Activated naive CD8-positive, alpha-beta T cell treated with anti-CD3 and anti-CD28 coated beads, Interleukin-2, amount 50 U/mL, for 24 hours (primary cell): ENCODE results near the gene STK25.

Experiments used
- ATAC-seq: fragments of 150-1000 bp; cut with Tn5 transposase; one replicate; pipeline ENCODE4 v1.10.0; 2021
- DNase-seq: peaks from one replicate; pipeline ENCODE4 v3.0.0; 2021
- H3K27ac Mint-ChIP-seq: one replicate; pipeline ENCODE4 v1.8.0; 2021; ENCODE audit warnings: mild to moderate bottlenecking, mixed read lengths
- H3K27me3 Mint-ChIP-seq: one replicate; pipeline ENCODE4 v1.8.0; 2021; ENCODE audit warnings: mixed read lengths
- H3K36me3 Mint-ChIP-seq: one replicate; pipeline ENCODE4 v1.8.0; 2021; ENCODE audit warnings: low read depth, mixed read lengths
- H3K4me1 Mint-ChIP-seq: one replicate; pipeline ENCODE4 v1.8.0; 2021; ENCODE audit warnings: mixed read lengths
- H3K4me3 Mint-ChIP-seq: one replicate; pipeline ENCODE4 v1.8.0; 2021; ENCODE audit warnings: mild to moderate bottlenecking, moderate library complexity, mixed read lengths
- H3K9me3 Mint-ChIP-seq: one replicate; pipeline ENCODE4 v1.8.0; 2021; ENCODE audit warnings: mixed read lengths

Gene STK25

GRCh38 chr2:241496003-241496707 is 12.2 kb downstream of the STK25 start:
- Mint-ChIP-seq H3K36me3 (peaks cover 5% of the 10 kb centered on the region), H3K4me3 (no peak overlapping the region), H3K4me1 (no peaks in the 10 kb centered on the region), H3K27ac (no peak overlapping the region), H3K27me3 (no peaks in the 10 kb centered on the region), H3K9me3 (no peaks in the 10 kb centered on the region)
- DNase-seq (no peak), ATAC-seq (no peak)

- no peak overlapping the region for H3K4me3 Mint-ChIP-seq
- no peak for DNase-seq
- no peaks in the 10 kb centered on the region for H3K9me3 Mint-ChIP-seq
- no peaks in the 10 kb centered on the region for H3K4me1 Mint-ChIP-seq
- ATAC-seq: no peak
- no peaks in the 10 kb centered on the region for H3K27me3 Mint-ChIP-seq
- H3K27ac Mint-ChIP-seq: no peak overlapping the region
- peaks cover 5% of the 10 kb centered on the region for H3K36me3 Mint-ChIP-seq
These were observed 13.0 kb downstream of the STK25 start for GRCh38 chr2:241495172-241496002.

GRCh38 chr2:241494311-241494908 is 14.0 kb downstream of the STK25 start:
- Mint-ChIP-seq H3K4me3 (no peak overlapping the region), H3K27ac (no peak overlapping the region), H3K9me3 (no peaks in the 10 kb centered on the region), H3K36me3 (peaks cover 5% of the 10 kb centered on the region), H3K27me3 (no peaks in the 10 kb centered on the region), H3K4me1 (no peaks in the 10 kb centered on the region)
- DNase-seq: no peak
- no peak for ATAC-seq

DNA sequence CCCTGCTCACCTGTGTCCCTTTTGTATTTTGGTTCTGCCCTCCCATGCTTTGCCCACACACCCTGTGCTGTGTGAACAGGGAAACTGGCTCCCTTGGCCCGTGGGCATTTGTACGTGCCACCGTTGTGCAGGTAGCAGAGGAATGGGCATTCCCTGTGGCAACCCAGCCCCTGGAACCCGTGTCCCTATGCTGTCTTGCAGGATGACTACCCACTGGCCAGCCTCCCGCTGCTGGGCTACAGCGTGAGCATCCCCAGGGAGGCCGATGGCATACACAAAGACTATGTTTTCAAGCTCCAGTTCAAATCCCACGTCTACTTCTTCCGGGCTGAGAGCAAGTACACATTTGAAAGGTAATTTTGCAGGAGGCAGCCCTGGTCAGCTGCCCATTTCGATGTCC is 15.3 kb downstream of the STK25 start:
- no peaks in the 10 kb centered on the region for H3K9me3 Mint-ChIP-seq
- no peak overlapping the region for H3K4me3 Mint-ChIP-seq
- H3K4me1 Mint-ChIP-seq: no peaks in the 10 kb centered on the region
- peaks cover 5% of the 10 kb centered on the region for H3K36me3 Mint-ChIP-seq
- DNase-seq (no peak), ATAC-seq (no peak)
- no peak overlapping the region for H3K27ac Mint-ChIP-seq
- H3K27me3 Mint-ChIP-seq: no peaks in the 10 kb centered on the region

- no peak for DNase-seq
- Mint-ChIP-seq H3K4me1 (no peaks in the 10 kb centered on the region), H3K36me3 (peaks cover 5% of the 10 kb centered on the region), H3K27ac (no peak overlapping the region), H3K4me3 (no peak overlapping the region), H3K9me3 (no peaks in the 10 kb centered on the region), H3K27me3 (no peaks in the 10 kb centered on the region)
- no peak for ATAC-seq
These were observed 16.2 kb downstream of the STK25 start for GRCh38 chr2:241492174-241492565.

GRCh38 chr2:241491549-241492173 is 16.7 kb downstream of the STK25 start:
- Mint-ChIP-seq H3K27ac (no peak overlapping the region), H3K9me3 (no peaks in the 10 kb centered on the region), H3K27me3 (no peaks in the 10 kb centered on the region), H3K36me3 (peaks cover 5% of the 10 kb centered on the region), H3K4me3 (no peak overlapping the region), H3K4me1 (no peaks in the 10 kb centered on the region)
- DNase-seq: no peak
- no peak for ATAC-seq

DNA sequence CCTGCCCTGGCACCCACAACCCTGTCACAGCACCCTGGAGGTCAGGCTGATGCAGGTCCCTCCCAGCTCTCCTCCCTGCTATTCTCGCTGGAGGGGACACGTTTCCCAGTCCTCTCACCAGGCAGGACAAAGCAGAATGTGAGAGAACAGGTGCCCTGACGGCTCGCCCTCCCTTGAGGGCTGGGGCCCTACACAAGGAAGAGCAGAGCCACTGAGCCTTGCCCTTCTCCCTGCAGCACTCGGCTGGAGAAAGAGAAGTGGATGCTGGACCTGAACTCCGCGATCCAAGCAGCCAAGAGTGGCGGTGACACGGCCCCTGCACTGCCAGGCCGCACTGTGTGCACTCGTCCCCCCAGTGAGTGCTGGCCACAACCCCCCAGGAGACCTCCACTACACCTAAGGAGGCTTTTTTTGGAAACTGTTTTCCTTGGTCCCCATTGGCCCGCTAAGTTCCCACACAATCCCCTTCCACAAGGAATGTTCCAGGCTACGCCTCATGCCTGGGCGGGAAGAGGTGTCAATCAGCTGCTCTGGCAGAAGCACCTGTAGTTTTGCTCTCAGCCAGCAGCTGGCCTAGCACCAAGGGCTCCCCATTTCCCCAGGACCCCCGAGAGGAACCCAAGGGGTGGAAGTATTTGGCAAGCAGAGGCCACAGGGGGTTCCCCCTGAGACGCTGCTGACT is 17.4 kb downstream of the STK25 start:
- Mint-ChIP-seq H3K27me3 (no peaks in the 10 kb centered on the region), H3K27ac (no peak overlapping the region), H3K36me3 (no peaks in the 10 kb centered on the region), H3K9me3 (no peaks in the 10 kb centered on the region), H3K4me1 (no peaks in the 10 kb centered on the region), H3K4me3 (no peak overlapping the region)
- ATAC-seq (peak; percentile 7), DNase-seq (no peak)

GRCh38 chr2:241489733-241490680 is 18.4 kb downstream of the STK25 start:
- Mint-ChIP-seq H3K9me3 (no peaks in the 10 kb centered on the region), H3K4me3 (no peak overlapping the region), H3K36me3 (no peaks in the 10 kb centered on the region), H3K27ac (no peak overlapping the region), H3K4me1 (no peaks in the 10 kb centered on the region), H3K27me3 (no peaks in the 10 kb centered on the region)
- ATAC-seq (peak; percentile 15), DNase-seq (no peak)

GRCh38 chr2:241489088-241489487 is 19.3 kb downstream of the STK25 start:
- Mint-ChIP-seq H3K36me3 (no peaks in the 10 kb centered on the region), H3K4me3 (no peak overlapping the region), H3K9me3 (no peaks in the 10 kb centered on the region), H3K27me3 (no peaks in the 10 kb centered on the region), H3K4me1 (no peaks in the 10 kb centered on the region), H3K27ac (no peak overlapping the region)
- DNase-seq (no peak), ATAC-seq (no peak)

DNA sequence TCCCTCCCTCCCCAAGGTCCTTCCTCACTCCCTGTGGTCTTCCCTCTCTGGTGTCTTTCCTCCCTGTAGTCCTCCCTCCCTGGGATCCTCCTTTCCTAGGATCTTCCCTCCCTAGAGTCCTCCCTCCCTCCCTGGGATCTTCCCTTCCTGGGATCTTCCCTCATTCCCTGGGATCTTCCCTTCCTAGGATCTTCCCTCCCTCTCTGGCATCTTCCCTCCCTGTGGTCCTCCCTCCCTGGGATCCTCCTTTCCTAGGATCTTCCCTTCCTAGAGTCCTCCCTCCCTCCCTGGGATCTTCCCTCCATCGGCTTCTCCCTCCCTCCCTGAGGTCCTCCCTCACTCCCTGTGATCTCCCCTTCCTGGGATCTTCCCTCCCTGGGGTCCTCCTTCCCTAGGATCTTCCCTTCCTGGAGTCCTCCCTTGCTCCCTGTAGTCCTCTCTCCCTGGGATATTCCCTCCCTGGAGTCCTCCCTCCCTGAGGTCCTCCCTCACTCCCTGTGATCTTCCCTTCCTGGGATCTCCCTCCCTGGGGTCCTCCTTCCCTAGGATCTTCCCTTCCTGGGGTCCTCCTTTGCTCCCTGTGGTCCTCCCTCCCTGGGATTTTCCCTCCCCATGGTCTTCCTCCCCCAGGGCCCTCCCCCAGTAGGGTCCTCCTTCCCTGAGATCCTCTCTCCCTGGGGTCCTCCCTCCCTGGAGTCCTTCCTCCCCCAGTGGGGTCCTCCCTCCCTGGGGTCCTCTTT is 23.0 kb downstream of the STK25 start:
- H3K36me3 Mint-ChIP-seq: no peaks in the 10 kb centered on the region
- H3K9me3 Mint-ChIP-seq: no peaks in the 10 kb centered on the region

DNA sequence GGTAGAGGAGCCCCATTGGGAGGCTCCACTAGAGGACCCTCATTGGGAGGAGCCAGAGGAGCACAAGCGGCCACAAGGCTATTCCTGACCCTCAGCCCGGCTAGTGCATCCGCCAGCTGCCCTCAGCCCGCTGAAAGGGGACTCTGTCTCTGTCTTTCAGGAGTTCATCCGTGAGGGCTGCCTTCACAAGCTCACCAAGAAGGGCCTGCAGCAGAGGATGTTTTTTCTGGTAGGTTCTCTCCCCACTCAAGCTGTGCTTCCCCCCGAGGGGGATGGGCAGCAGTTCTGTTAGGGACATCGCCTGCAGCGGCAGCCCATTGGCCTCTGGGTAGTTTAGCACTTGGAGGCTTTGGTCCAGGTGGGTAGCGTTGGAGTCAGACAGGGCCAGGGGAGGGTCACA is 25.1 kb downstream of the STK25 start:
- Mint-ChIP-seq H3K9me3 (no peaks in the 10 kb centered on the region), H3K27ac (no peak overlapping the region), H3K36me3 (peaks cover 2% of the 10 kb centered on the region), H3K4me1 (no peaks in the 10 kb centered on the region), H3K27me3 (no peaks in the 10 kb centered on the region), H3K4me3 (no peak overlapping the region)
- DNase-seq (no peak), ATAC-seq (no peak)

More for the DNA sequence above, 23.0 kb downstream of the STK25 start:
- Mint-ChIP-seq H3K27me3 (no peaks in the 10 kb centered on the region), H3K27ac (no peak overlapping the region), H3K4me1 (no peaks in the 10 kb centered on the region), H3K4me3 (no peak overlapping the region)
- ATAC-seq: no peak
- no peak for DNase-seq

DNA sequence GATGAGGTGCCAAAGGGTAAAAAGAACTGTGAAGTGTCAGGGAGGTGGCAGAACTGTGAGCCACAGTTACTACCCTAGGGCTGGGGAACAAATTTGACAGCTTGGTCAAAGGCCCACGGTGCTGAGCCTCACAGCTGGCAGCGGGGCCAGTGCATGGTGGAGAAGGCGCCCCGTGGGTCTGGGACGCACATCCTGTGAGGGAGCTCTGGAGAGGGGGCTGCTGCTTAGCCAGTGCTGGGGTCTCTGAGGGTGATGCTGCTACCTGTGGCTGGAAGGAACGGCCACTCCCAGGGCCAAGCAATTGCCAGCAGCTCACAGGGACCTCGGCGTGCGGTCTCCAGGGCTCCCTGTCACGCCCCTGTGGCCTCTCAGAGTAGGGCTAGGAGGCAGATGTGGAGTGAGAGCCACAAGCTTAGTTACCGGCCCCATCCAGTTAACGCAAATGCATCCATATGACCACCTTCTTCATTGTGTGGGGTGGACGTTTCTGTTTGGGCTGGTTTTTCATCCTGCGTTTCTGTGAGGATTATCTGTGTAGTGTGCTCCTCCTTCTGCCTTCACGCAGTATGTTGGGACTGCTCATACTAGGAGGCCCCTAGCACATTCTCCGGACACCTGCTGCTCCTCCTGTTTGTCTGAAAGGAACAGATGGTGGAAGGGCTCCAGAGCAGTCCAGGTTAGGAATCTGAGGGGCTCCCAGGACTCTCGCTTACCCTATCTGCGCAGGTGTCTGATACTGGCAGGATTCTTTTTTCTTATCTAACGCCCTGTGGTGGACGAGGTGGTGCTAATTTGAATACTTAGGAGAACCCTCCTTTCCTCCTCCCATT is 26.0 kb downstream of the STK25 start:
- Mint-ChIP-seq H3K27me3 (no peaks in the 10 kb centered on the region), H3K4me3 (no peak overlapping the region), H3K27ac (no peak overlapping the region), H3K36me3 (peaks cover 4% of the 10 kb centered on the region), H3K9me3 (no peaks in the 10 kb centered on the region), H3K4me1 (no peaks in the 10 kb centered on the region)
- ATAC-seq (no peak), DNase-seq (no peak)
